Upper lobe of left lung (tissue), 6 donors: ENCODE data around the gene HOXA6. TPM values are rescaled to one million over a fixed set of nuclear protein-coding genes. Genes with fewer than 3 reads are reported as not detected.

Source experiments
- ATAC-seq, 2 donors: fragments of 200-7000 bp; cut with Tn5 transposase; one replicate each; pipeline ENCODE4 v1.9.1; 2022; ENCODE audit warnings: mild to moderate bottlenecking in 2 of 2, moderate library complexity in 2 of 2; ENCODE audit not compliant: low FRiP score in 2 of 2
- DNase-seq, 2 donors: peaks; one replicate each; pipeline ENCODE4 v3.0.0-alpha.2; 2019 to 2020
- H3K27ac ChIP-seq, 4 donors: fragments of 200-600 bp; sonication (generic); one replicate each; pipeline ENCODE4 v1.5.1; 2016 to 2019
- H3K27me3 ChIP-seq, 4 donors: fragments of 200-600 bp; sonication (generic); one replicate each; pipeline ENCODE4 v1.5.1; 2017 to 2019
- H3K36me3 ChIP-seq, 4 donors: fragments of 200-600 bp; sonication (generic); one replicate each; pipeline ENCODE4 v1.5.1; 2016 to 2019
- H3K4me1 ChIP-seq, 4 donors: fragments of 200-600 bp; sonication (generic); one replicate each; pipeline ENCODE4 v1.5.1; 2018 to 2019
- H3K4me3 ChIP-seq, 4 donors: fragments of 200-600 bp; sonication (generic); one replicate each; pipeline ENCODE4 v1.5.1; 2017 to 2019; ENCODE audit warnings: mild to moderate bottlenecking in 2 of 4, moderate library complexity in 1 of 4
- H3K9me3 ChIP-seq, 4 donors: fragments of 200-600 bp; sonication (generic); one replicate each; pipeline ENCODE4 v1.5.1; 2018 to 2019
- EP300 ChIP-seq, 4 donors: sonication (generic); formaldehyde crosslinking; IDR thresholded peaks; one replicate each; pipeline ENCODE4 v1.5.1; 2017; ENCODE audit warnings: antibody characterized with exemption in 4 of 4, control low read depth in 2 of 4
- POLR2A ChIP-seq, 4 donors: fragments of 450-650 bp; IDR thresholded peaks; one replicate each; pipeline ENCODE4 v1.5.1; 2016 to 2017; ENCODE audit warnings: antibody characterized with exemption in 4 of 4, mild to moderate bottlenecking in 2 of 4
- POLR2AphosphoS5 ChIP-seq, 2 donors: sonication (generic); formaldehyde crosslinking; IDR thresholded peaks; one replicate each; pipeline ENCODE4 v1.5.1; 2017; ENCODE audit warnings: antibody characterized with exemption in 2 of 2
- WGBS, 2 donors: methylation state at CpG; one replicate each; pipeline ENCODE4 v1.1.5; 2017 to 2018; 5-methylcytosine and 5-hydroxymethylcytosine counted together
- total RNA-seq, 6 donors: library from RNA; depleted of rRNA in 4 of 6; stranded (reverse); fragments of >200 nt in 4 of 6; gene quantifications; one replicate each; pipeline versions ENCODE4 v1.1.0 to v1.2.1, GENCODE V29; 2016 to 2021
- TF ChIP-seq, protein P1 (sequence below), 6 experiments: fragments of 450-650 bp in 4 of 6; fragments of 200-600 bp in 2 of 6; sonication (generic) in 2 of 6; IDR thresholded peaks; one replicate each; pipeline ENCODE4 v1.5.1; 2016 to 2019; ENCODE audit warnings: antibody characterized with exemption in 6 of 6
- donor health status: DM: no; HTN: no; CAD: no; lungs with moderate emphysema.
- donor health status: DM: no; HTN: yes; CAD: no; lungs with severe emphysema.

The HOXA6 gene
- total RNA-seq, 6 donors from 2014 or later, result 0.61 to 8.4 (median 4.0) TPM; not detected in 1

DNA sequence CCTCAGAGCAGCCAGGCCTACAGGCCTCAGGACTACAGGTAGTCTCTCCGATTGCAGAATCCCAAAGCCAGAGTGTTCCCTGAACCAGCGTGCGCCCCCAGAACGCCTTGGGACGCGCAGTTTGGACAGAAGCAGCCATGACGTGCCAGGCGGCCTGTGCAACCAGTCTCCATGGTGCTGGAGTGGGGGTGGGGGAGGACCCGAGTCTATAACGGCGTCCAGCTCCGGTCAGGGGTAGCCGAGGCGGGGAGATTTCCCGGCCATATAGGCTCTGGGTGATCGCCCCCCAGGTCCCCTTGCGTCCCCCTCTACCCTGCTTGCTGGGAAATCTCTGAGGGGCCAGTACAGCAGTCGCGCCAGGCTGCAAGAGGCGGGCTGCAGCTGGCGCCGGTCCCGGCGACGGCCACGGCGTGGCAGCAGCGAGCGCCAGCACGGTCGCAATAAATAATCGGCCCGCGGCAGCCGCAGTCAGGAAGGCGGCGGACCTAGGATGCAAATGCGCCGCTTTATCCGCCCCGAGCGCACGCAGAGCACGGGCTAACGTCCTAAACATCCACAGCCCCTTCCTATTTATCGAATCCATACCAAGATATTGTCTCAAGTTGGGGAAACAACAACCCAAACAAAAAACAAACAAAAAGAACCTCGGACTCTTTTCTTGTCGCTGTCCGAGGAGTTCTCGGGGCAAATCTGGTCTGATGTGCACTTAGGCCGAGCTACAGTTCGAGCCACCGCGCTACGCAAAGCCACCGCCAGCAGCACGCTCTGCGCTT, 3.2 kb upstream of the HOXA6 start:
- 2 to 3% methylated on average over 42 to 58 of the region's 58 CpGs for WGBS, 2 donors
- DNase-seq (peak; percentile 64 to 95), ATAC-seq (peak; percentile 64 to 87)
- Histone ChIP-seq H3K4me1 (peaks cover 37 to 54% (median 45%) of the 10 kb centered on the region in 4 donors), H3K27ac (peak overlapping the region; percentile 84 to 95 (median 88)), H3K4me3 (peak overlapping the region; percentile 16 to 74 (median 46)), H3K9me3 (no peaks in the 10 kb centered on the region), H3K27me3 (peaks cover 0 to 67% (median 37%) of the 10 kb centered on the region in 4 donors), H3K36me3 (no peaks in the 10 kb centered on the region)
- TF ChIP-seq EP300 (IDR thresholded peaks at IDR 0.05), result no peak
- peak; percentile 66 to 70 for TF ChIP-seq POLR2AphosphoS5 (IDR thresholded peaks at IDR 0.05)
- TF ChIP-seq, protein P1, sequence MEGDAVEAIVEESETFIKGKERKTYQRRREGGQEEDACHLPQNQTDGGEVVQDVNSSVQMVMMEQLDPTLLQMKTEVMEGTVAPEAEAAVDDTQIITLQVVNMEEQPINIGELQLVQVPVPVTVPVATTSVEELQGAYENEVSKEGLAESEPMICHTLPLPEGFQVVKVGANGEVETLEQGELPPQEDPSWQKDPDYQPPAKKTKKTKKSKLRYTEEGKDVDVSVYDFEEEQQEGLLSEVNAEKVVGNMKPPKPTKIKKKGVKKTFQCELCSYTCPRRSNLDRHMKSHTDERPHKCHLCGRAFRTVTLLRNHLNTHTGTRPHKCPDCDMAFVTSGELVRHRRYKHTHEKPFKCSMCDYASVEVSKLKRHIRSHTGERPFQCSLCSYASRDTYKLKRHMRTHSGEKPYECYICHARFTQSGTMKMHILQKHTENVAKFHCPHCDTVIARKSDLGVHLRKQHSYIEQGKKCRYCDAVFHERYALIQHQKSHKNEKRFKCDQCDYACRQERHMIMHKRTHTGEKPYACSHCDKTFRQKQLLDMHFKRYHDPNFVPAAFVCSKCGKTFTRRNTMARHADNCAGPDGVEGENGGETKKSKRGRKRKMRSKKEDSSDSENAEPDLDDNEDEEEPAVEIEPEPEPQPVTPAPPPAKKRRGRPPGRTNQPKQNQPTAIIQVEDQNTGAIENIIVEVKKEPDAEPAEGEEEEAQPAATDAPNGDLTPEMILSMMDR (IDR thresholded peaks at IDR 0.05), result peak; percentile 85 to 92 (median 88)
- TF ChIP-seq POLR2A (IDR thresholded peaks at IDR 0.05), result peak in 2 of 4 donors; percentile 56 to 58

DNA sequence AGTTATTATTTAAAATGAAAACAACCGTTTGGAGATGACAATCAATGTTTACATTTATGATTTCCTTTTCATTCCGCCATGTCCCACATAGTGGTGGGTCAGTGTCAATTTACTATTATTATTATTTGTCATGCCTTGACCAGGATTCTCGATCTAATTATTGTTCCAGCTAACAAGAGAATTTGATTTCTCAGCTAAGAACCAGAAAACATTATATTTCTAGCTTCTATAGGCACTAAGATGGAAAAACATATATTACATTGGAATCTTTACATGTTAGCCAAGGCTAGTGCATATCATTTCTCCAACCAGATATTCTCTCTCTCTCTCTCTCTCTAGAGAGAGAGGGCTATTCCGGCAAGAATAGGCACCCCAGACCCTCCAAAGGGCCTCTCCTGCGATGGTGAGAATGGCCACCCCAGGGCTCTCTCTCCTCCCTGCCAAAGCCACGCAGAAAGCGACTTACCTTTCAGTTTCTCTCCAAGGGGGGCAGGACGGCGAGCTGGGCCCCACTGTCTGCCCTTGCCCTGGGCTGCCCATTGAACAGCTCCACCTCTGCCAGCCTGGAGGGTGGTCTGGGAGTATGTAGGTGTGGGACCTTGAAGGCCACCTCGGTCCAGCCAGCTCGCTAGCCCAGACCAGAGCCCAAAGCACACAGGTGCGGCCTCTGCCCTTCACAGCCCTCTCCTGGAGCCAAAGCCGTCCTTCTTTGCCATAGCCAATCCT, 2.4 kb upstream of the HOXA6 start:
- DNase-seq (no peak), ATAC-seq (no peak)
- Histone ChIP-seq H3K4me1 (peaks cover 31 to 48% (median 39%) of the 10 kb centered on the region in 4 donors), H3K9me3 (no peaks in the 10 kb centered on the region), H3K27me3 (peaks cover 0 to 60% (median 33%) of the 10 kb centered on the region in 4 donors), H3K36me3 (no peaks in the 10 kb centered on the region), H3K4me3 (peak overlapping the region; percentile 16 to 74 (median 46)), H3K27ac (peak overlapping the region; percentile 84 to 95 (median 88))
- 33 to 37% methylated on average over 9 to 13 of the region's 13 CpGs for WGBS, 2 donors
- TF ChIP-seq EP300 (IDR thresholded peaks at IDR 0.05), result no peak
- TF ChIP-seq, protein P1 (IDR thresholded peaks at IDR 0.05), result no peak
- TF ChIP-seq POLR2AphosphoS5 (IDR thresholded peaks at IDR 0.05), result no peak
- no peak for TF ChIP-seq POLR2A (IDR thresholded peaks at IDR 0.05)

DNA sequence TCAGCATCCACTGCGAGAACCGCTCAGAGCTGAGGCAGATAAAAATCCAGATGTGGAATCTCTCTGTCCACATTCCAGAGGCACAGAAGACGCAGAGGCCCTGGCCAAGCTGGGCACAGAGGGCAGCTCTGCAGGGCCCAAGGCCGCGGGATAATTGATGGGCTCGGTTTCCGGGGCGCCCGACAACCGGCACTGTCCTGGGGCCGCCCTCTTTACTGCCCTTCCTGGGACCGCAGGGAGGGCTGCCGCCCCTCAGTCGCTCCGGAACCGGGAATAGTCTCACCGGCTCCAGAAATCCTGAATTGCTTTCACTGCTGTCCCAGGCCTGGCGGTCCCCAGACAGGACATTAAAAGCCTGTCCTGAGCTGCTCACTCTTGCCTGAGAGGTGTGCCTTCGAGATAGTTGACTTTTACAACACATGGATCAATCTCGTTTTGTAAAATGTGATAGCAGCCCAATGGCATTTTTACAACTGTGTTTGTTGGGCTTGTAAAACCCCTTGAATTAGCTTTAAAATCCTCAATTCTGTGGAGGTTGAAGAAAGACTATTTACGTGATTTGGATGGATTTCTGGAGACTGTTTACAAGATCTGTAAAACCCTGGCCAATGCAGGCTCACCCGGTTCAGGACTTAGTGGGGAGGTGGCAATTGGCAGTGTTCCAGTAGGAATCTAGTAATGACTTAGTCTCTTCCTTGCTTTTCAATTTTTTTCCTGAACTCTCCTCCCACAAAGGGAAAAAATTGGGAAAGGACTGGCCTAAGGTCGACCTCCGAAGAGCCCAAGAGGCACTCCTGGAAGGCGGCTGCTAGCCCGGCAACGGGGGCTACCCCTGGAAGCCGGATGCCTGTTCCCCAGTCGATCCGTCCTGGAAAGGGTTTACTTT, 1.4 kb upstream of the HOXA6 start:
- peak in 1 of 2 donors; percentile 68 for DNase-seq
- Histone ChIP-seq H3K27ac (peak overlapping the region; percentile 84 to 95 (median 88)), H3K4me1 (peaks cover 25 to 48% (median 35%) of the 10 kb centered on the region in 4 donors), H3K9me3 (no peaks in the 10 kb centered on the region), H3K4me3 (peak overlapping the region in 3 of 4 donors; percentile 24 to 74 (median 62)), H3K27me3 (peaks cover 0 to 53% (median 32%) of the 10 kb centered on the region in 4 donors), H3K36me3 (no peaks in the 10 kb centered on the region)
- no peak for ATAC-seq
- 41 to 42% methylated on average over 19 to 30 of the region's 30 CpGs for WGBS, 2 donors
- TF ChIP-seq POLR2AphosphoS5 (IDR thresholded peaks at IDR 0.05) (no peak), EP300 (IDR thresholded peaks at IDR 0.05) (no peak), POLR2A (IDR thresholded peaks at IDR 0.05) (no peak)
- TF ChIP-seq, protein P1 (IDR thresholded peaks at IDR 0.05), result no peak

DNA sequence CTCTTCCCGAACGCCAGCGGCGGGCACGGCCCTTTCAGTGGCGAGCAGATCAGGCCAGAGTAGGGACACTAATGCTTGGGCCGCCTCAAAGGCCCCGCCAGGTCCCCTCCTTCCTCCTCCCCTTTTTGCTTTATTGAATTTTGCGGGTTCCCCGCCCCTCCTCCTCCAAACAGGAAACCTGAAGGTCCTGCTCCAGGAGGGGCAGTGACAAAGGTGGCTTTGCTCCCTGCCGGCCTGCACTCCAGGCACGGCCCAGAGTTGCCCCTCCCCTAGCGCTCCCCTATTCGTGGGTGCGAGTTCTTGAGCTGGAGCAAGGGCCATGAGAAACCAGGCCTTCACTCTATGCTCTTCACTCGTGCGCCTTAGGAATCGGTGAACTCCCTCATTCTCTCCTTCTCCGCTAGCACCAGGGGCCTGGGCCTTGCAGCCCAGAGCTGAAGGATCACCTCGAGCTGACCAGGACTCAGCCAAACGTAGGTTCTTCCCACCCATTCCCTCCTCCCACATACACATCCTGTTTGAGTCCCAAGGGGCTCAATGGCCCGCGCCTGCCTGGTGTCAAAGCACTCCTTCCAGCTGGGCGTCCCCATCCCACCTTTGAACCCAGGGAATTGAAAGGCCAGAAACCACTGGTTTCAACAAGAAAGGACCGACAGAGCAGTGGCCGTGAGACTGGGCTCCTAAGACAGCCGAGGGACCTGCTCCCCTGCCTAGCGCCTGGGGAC, 619 bp upstream of the HOXA6 start:
- peak overlapping the region; percentile 84 to 95 (median 88) for H3K27ac ChIP-seq
- ATAC-seq, result no peak

More for the DNA sequence above, 619 bp upstream of the HOXA6 start:
- H3K4me3 ChIP-seq, result peak overlapping the region; percentile 14 to 74 (median 43)
- peak in 1 of 2 donors; percentile 79 for TF ChIP-seq POLR2AphosphoS5 (IDR thresholded peaks at IDR 0.05)
- no peak for TF ChIP-seq EP300 (IDR thresholded peaks at IDR 0.05)
- H3K36me3 ChIP-seq, result no peaks in the 10 kb centered on the region
- WGBS, 2 donors, result 14 to 26% methylated on average over 18 to 28 of the region's 28 CpGs
- peaks cover 25 to 56% (median 35%) of the 10 kb centered on the region in 4 donors for H3K4me1 ChIP-seq
- peaks cover 0 to 49% (median 31%) of the 10 kb centered on the region in 4 donors for H3K27me3 ChIP-seq
- H3K9me3 ChIP-seq, result no peaks in the 10 kb centered on the region
- DNase-seq, result no peak
